Hepatocyte (in vitro differentiated cells): ENCODE measurements around the gene LRMDA.

Experiments
- EZH2 ChIP-seq: fragments of 200-600 bp; sonication (generic); IDR thresholded peaks from 2 replicates; pipeline ENCODE4 v1.6.1; 2016; ENCODE audit warnings: antibody characterized with exemption, mild to moderate bottlenecking, borderline replicate concordance
- EZH2phosphoT487 ChIP-seq: fragments of 200-600 bp; sonication (generic); IDR thresholded peaks from one replicate; pipeline ENCODE4 v1.6.1; 2018; ENCODE audit warnings: antibody characterized with exemption, mild to moderate bottlenecking, low read depth, moderate library complexity; ENCODE audit not compliant: unreplicated experiment, severe bottlenecking
- TF ChIP-seq, protein P1 (sequence below): fragments of 200-600 bp; sonication (generic); IDR thresholded peaks from 2 replicates; pipeline ENCODE4 v1.5.1; 2016; ENCODE audit warnings: antibody characterized with exemption, mild to moderate bottlenecking; ENCODE audit not compliant: poor library complexity

DNA sequence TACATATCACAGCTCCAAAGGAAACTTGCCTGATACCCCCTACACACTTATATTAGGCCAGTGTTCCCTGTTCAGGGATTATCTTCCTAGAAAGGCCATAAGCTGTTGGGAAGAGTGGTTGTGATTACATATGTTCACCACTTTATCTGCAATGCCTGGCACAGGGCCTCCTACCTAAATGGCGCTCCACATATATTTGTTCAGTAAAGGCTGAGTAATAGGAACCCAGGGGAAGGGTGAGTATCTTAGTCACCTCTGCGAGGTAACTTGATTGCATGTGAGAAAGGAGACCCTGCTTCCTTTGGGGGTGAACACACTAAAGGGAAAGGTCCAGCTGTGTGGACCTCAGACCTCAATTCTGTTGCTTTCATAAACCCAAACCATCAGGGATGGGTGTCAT is 896.0 kb downstream of the LRMDA start:
- TF ChIP-seq, protein P1, sequence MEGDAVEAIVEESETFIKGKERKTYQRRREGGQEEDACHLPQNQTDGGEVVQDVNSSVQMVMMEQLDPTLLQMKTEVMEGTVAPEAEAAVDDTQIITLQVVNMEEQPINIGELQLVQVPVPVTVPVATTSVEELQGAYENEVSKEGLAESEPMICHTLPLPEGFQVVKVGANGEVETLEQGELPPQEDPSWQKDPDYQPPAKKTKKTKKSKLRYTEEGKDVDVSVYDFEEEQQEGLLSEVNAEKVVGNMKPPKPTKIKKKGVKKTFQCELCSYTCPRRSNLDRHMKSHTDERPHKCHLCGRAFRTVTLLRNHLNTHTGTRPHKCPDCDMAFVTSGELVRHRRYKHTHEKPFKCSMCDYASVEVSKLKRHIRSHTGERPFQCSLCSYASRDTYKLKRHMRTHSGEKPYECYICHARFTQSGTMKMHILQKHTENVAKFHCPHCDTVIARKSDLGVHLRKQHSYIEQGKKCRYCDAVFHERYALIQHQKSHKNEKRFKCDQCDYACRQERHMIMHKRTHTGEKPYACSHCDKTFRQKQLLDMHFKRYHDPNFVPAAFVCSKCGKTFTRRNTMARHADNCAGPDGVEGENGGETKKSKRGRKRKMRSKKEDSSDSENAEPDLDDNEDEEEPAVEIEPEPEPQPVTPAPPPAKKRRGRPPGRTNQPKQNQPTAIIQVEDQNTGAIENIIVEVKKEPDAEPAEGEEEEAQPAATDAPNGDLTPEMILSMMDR: no peak
- no peak for TF ChIP-seq EZH2phosphoT487
- TF ChIP-seq EZH2: no peak
